KMS-11 (cell line): ENCODE results near the gene KIAA1755.

Source experiments
- H2AFZ ChIP-seq: fragments of 200-600 bp; sonication (generic); 2 replicates; pipeline ENCODE4 v1.6.1; 2016; ENCODE audit warnings: antibody characterized with exemption, mixed run types, low read depth
- H3K27ac ChIP-seq: fragments of 200-600 bp; sonication (generic); 2 replicates; pipeline ENCODE4 v1.6.1; 2016; ENCODE audit warnings: mild to moderate bottlenecking, mixed run types
- H3K27me3 ChIP-seq: fragments of 200-600 bp; sonication (generic); 2 replicates; pipeline ENCODE4 v1.6.1; 2017; ENCODE audit warnings: mild to moderate bottlenecking, low read depth, mixed run types, moderate library complexity; ENCODE audit not compliant: insufficient read depth
- H3K36me3 ChIP-seq: fragments of 200-600 bp; sonication (generic); 2 replicates; pipeline ENCODE4 v1.6.1; 2017; ENCODE audit warnings: mild to moderate bottlenecking, mixed run types; ENCODE audit not compliant: insufficient read depth
- H3K4me1 ChIP-seq: fragments of 200-600 bp; sonication (generic); 2 replicates; pipeline ENCODE4 v1.6.1; 2016; ENCODE audit warnings: mild to moderate bottlenecking, low read depth, mixed run types; ENCODE audit not compliant: poor library complexity, severe bottlenecking
- H3K4me2 ChIP-seq: fragments of 200-600 bp; sonication (generic); 2 replicates; pipeline ENCODE4 v1.7.0; 2016; ENCODE audit warnings: mild to moderate bottlenecking, mixed run types
- H3K4me3 ChIP-seq: fragments of 200-600 bp; sonication (generic); IDR thresholded peaks from 2 replicates; pipeline ENCODE4 v1.6.1; 2017; ENCODE audit warnings: low read depth, low read length, mixed read lengths; ENCODE audit not compliant: insufficient read depth
- H3K79me2 ChIP-seq: fragments of 200-600 bp; sonication (generic); 2 replicates; pipeline ENCODE4 v1.6.1; 2016; ENCODE audit warnings: low read depth, mixed run types; ENCODE audit not compliant: insufficient read depth
- H3K9ac ChIP-seq: fragments of 200-600 bp; sonication (generic); 2 replicates; pipeline ENCODE4 v1.6.1; 2016; ENCODE audit warnings: mild to moderate bottlenecking, mixed run types
- H4K20me1 ChIP-seq: fragments of 200-600 bp; sonication (generic); 2 replicates; pipeline ENCODE4 v1.6.1; 2016; ENCODE audit warnings: mild to moderate bottlenecking, mixed run types; ENCODE audit not compliant: insufficient read depth
- CTCF ChIP-seq: fragments of 200-600 bp; sonication (generic); conservative IDR thresholded peaks from 2 replicates; pipeline ENCODE4 v1.6.1; 2017; ENCODE audit warnings: low read depth, mild to moderate bottlenecking, antibody characterized with exemption, low read length, moderate library complexity, mixed read lengths

The KIAA1755 gene

GRCh38 chr20:38306379-38306778 is 45.8 kb upstream of the KIAA1755 start:
- no peaks in the 10 kb centered on the region for H3K36me3 ChIP-seq
- no peaks in the 10 kb centered on the region for H3K27me3 ChIP-seq
- no peak overlapping the region for H3K9ac ChIP-seq
- no peak overlapping the region for H3K27ac ChIP-seq
- H3K4me2 ChIP-seq: no peak overlapping the region
- H4K20me1 ChIP-seq: no peaks in the 10 kb centered on the region
- TF ChIP-seq CTCF: no peak
- H3K79me2 ChIP-seq: no peaks in the 10 kb centered on the region
- no peak overlapping the region for H3K4me3 ChIP-seq
- H2AFZ ChIP-seq: no peak overlapping the region
- no peaks in the 10 kb centered on the region for H3K4me1 ChIP-seq

- no peak overlapping the region for H3K9ac ChIP-seq
- H2AFZ ChIP-seq: no peak overlapping the region
- H3K4me3 ChIP-seq: no peak overlapping the region
- H3K79me2 ChIP-seq: no peaks in the 10 kb centered on the region
- no peaks in the 10 kb centered on the region for H3K36me3 ChIP-seq
- H3K27me3 ChIP-seq: no peaks in the 10 kb centered on the region
- no peaks in the 10 kb centered on the region for H3K4me1 ChIP-seq
- no peak overlapping the region for H3K4me2 ChIP-seq
- H4K20me1 ChIP-seq: no peaks in the 10 kb centered on the region
- no peak overlapping the region for H3K27ac ChIP-seq
- TF ChIP-seq CTCF: no peak
These were observed 45.0 kb upstream of the KIAA1755 start for GRCh38 chr20:38305541-38305940.

- Histone ChIP-seq H3K4me2 (no peak overlapping the region), H4K20me1 (no peaks in the 10 kb centered on the region), H3K4me1 (no peaks in the 10 kb centered on the region), H3K4me3 (no peak overlapping the region), H3K36me3 (no peaks in the 10 kb centered on the region), H3K9ac (no peak overlapping the region), H3K79me2 (no peaks in the 10 kb centered on the region), H3K27ac (no peak overlapping the region), H3K27me3 (no peaks in the 10 kb centered on the region), H2AFZ (no peak overlapping the region)
- peak; percentile 50 for TF ChIP-seq CTCF
These were observed 44.4 kb upstream of the KIAA1755 start for GRCh38 chr20:38304845-38305447.

- no peaks in the 10 kb centered on the region for H3K36me3 ChIP-seq
- H3K9ac ChIP-seq: no peak within 1 kb of the TSS
- no peaks in the 10 kb centered on the region for H4K20me1 ChIP-seq
- no peak within 1 kb of the TSS for H3K4me2 ChIP-seq
- H3K79me2 ChIP-seq: no peaks in the 10 kb centered on the region
- no peak within 1 kb of the TSS for H3K4me3 ChIP-seq
- TF ChIP-seq CTCF: no peak
- H3K4me1 ChIP-seq: no peaks in the 10 kb centered on the region
- H2AFZ ChIP-seq: no peak within 1 kb of the TSS
- no peaks in the 10 kb centered on the region for H3K27me3 ChIP-seq
- no peak within 1 kb of the TSS for H3K27ac ChIP-seq
These were observed 43.4 kb upstream of the KIAA1755 start, which contains the start of gene BPI for GRCh38 chr20:38303908-38304379. TSS of gene BPI (plus strand) at chr20:38304156. CDS start at chr20:38304224, 68 bp downstream.
